Neuronal stem cell (in vitro differentiated cells): Measurements from ENCODE around the gene JPH3.

ENCODE experiments used
- DNase-seq: peaks from one replicate; pipeline ENCODE4 v3.0.0-alpha.2; 2013; ENCODE audit warnings: low spot score
- H2AFZ ChIP-seq: one replicate; pipeline ENCODE4 v1.6.1; 2013; ENCODE audit warnings: mild to moderate bottlenecking, low read length, inconsistent platforms
- H2AK5ac ChIP-seq: 2 replicates; pipeline ENCODE4 v1.6.1; 2013; ENCODE audit warnings: low read depth, mild to moderate bottlenecking, inconsistent platforms, low read length, moderate library complexity, mixed read lengths
- H2BK120ac ChIP-seq: 2 replicates; pipeline ENCODE4 v1.6.1; 2013; ENCODE audit warnings: low read depth, mild to moderate bottlenecking, inconsistent platforms, low read length, moderate library complexity, mixed read lengths
- H2BK12ac ChIP-seq: one replicate; pipeline ENCODE4 v1.6.1; 2013; ENCODE audit warnings: low read length, inconsistent platforms
- H2BK15ac ChIP-seq: 2 replicates; pipeline ENCODE4 v1.6.1; 2013; ENCODE audit warnings: mild to moderate bottlenecking, low read length, inconsistent platforms, mixed read lengths
- H2BK5ac ChIP-seq: one replicate; pipeline ENCODE4 v1.6.1; 2013; ENCODE audit warnings: inconsistent platforms, mild to moderate bottlenecking, low read length, moderate library complexity
- H3K14ac ChIP-seq: one replicate; pipeline ENCODE4 v1.6.1; 2013; ENCODE audit warnings: low read length, inconsistent platforms
- H3K18ac ChIP-seq: 2 replicates; pipeline ENCODE4 v1.6.1; 2013; ENCODE audit warnings: low read length, inconsistent platforms
- H3K23ac ChIP-seq: 2 replicates; pipeline ENCODE4 v1.6.1; 2013; ENCODE audit warnings: low read depth, mild to moderate bottlenecking, mixed read lengths, low read length, inconsistent platforms; ENCODE audit not compliant: poor library complexity
- H3K27ac ChIP-seq: replicated peaks from 3 replicates; pipeline ENCODE4 v1.5.1; 2013; ENCODE audit warnings: low read length, inconsistent platforms
- H3K27me3 ChIP-seq, 3 experiments: 2 replicates each; pipeline ENCODE4 v1.6.1; 2013; ENCODE audit warnings: low read length in 3 of 3, mild to moderate bottlenecking in 2 of 3, inconsistent platforms in 1 of 3, low read depth in 1 of 3, mixed read lengths in 1 of 3, moderate library complexity in 1 of 3; ENCODE audit not compliant: control insufficient read depth in 3 of 3, insufficient read depth in 3 of 3
- H3K36me3 ChIP-seq, 2 donors: replicated peaks in 1 of 2; 2 replicates each; pipeline ENCODE4 v1.6.1; 2013; ENCODE audit warnings: low read length in 2 of 2; ENCODE audit not compliant: control insufficient read depth in 2 of 2, insufficient read depth in 2 of 2
- H3K4ac ChIP-seq: 2 replicates; pipeline ENCODE4 v1.6.1; 2013; ENCODE audit warnings: inconsistent platforms, mild to moderate bottlenecking, low read length, moderate library complexity
- H3K4me1 ChIP-seq, 2 donors: 1 replicate in 1 of 2; 2 replicates in 1 of 2; pipeline ENCODE4 v1.6.1; 2013; ENCODE audit warnings: low read length in 2 of 2, low read depth in 1 of 2; ENCODE audit not compliant: control insufficient read depth in 2 of 2, insufficient read depth in 1 of 2
- H3K4me2 ChIP-seq: one replicate; pipeline ENCODE4 v1.6.1; 2013; ENCODE audit warnings: mild to moderate bottlenecking, low read length, inconsistent platforms; ENCODE audit not compliant: insufficient read depth, poor library complexity, severe bottlenecking
- H3K4me3 ChIP-seq, 2 donors: 2 replicates each; pipeline ENCODE4 v1.5.1; 2013; ENCODE audit warnings: low read length in 2 of 2, mild to moderate bottlenecking in 2 of 2, inconsistent platforms in 1 of 2, moderate library complexity in 1 of 2
- H3K79me1 ChIP-seq: one replicate; pipeline ENCODE4 v1.6.1; 2013; ENCODE audit warnings: low read depth, mild to moderate bottlenecking, inconsistent platforms, low read length, moderate library complexity
- H3K9ac ChIP-seq: one replicate; pipeline ENCODE4 v1.6.1; 2013; ENCODE audit warnings: mild to moderate bottlenecking, low read depth, low read length, inconsistent platforms; ENCODE audit not compliant: poor library complexity
- H3K9me3 ChIP-seq, 2 donors: replicated peaks in 1 of 2; 2 replicates each; pipeline versions ENCODE3 to v1.6.1; 2013; ENCODE audit warnings: low read length in 2 of 2, mild to moderate bottlenecking in 2 of 2, inconsistent platforms in 1 of 2, low read depth in 1 of 2, mixed read lengths in 1 of 2, moderate library complexity in 1 of 2; ENCODE audit not compliant: control insufficient read depth in 2 of 2, insufficient read depth in 1 of 2
- H4K8ac ChIP-seq: one replicate; pipeline ENCODE4 v1.6.1; 2013; ENCODE audit warnings: low read depth, mild to moderate bottlenecking, inconsistent platforms, low read length, moderate library complexity
- H4K91ac ChIP-seq: one replicate; pipeline ENCODE4 v1.6.1; 2013; ENCODE audit warnings: low read length, low read depth, mild to moderate bottlenecking, inconsistent platforms; ENCODE audit not compliant: poor library complexity
- WGBS, 2 donors: extraction: QIAGEN DNeasy Blood & Tissue Kit; methylation state at CpG; one replicate each; pipeline ENCODE4 v1.1.7; 2013; ENCODE audit warnings: missing lambda C conversion rate in 2 of 2, mixed read lengths in 1 of 2; ENCODE audit not compliant: insufficient read length in 2 of 2, insufficient replicate concordance in 1 of 2; ENCODE audit errors: extremely low coverage in 2 of 2; 5-methylcytosine and 5-hydroxymethylcytosine counted together

Gene JPH3

GRCh38 chr16:87692176-87692575, 89.9 kb downstream of the JPH3 start:
- no CpG with 5 or more reads among the region's 7 CpGs for WGBS, 2 donors
- Histone ChIP-seq H3K79me1 (peaks cover 3% of the 10 kb centered on the region), H2BK15ac (no peak overlapping the region), H2BK120ac (no peak overlapping the region), H3K18ac (peak overlapping the region; percentile 36), H2AK5ac (no peak overlapping the region), H3K4me3 (no peak overlapping the region), H3K27me3 (no peaks in the 10 kb centered on the region), H3K4ac (no peak overlapping the region), H3K36me3 (peaks cover 20 to 35% of the 10 kb centered on the region in 2 donors), H3K23ac (no peak overlapping the region), H3K14ac (peak overlapping the region; percentile 63), H2BK5ac (no peak overlapping the region), H3K9ac (peak overlapping the region; percentile 51), H3K9me3 (no peaks in the 10 kb centered on the region), H3K27ac (no peak overlapping the region), H3K4me1 (no peaks in the 10 kb centered on the region), H4K91ac (no peak overlapping the region), H2AFZ (no peak overlapping the region), H4K8ac (no peak overlapping the region), H3K4me2 (no peak overlapping the region), H2BK12ac (no peak overlapping the region)
- DNase-seq, result no peak

GRCh38 chr16:87692756-87693155, 90.4 kb downstream of the JPH3 start:
- WGBS, 2 donors, result no CpG with 5 or more reads among the region's 12 CpGs

DNA sequence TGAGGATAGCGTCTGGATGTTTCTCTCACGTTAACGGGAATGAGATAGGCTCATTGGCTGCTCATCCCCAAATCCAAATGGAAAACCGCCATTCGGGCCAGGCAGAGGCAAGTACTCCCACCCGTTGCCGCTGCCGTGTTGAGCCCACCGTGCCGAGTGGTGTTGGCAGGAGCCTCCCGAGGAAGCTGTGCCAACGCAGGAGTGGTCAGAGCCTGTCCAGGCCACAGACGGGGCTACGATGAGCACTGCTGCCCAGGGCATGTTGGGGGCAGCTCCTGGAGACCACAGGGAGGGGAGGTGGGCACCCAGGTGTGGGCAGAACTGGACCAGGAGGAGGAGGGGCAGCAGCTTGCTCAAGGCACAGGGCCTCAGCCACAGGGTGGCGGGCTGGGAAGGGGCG, 91.5 kb downstream of the JPH3 start:
- no peak overlapping the region for H4K91ac ChIP-seq

More at GRCh38 chr16:87692756-87693155, 90.4 kb downstream of the JPH3 start:
- Histone ChIP-seq H2BK12ac (no peak overlapping the region), H3K27me3 (no peaks in the 10 kb centered on the region), H2BK15ac (no peak overlapping the region), H3K14ac (peak overlapping the region; percentile 71), H4K8ac (no peak overlapping the region), H2BK120ac (no peak overlapping the region), H3K4me3 (no peak overlapping the region), H3K4me1 (no peaks in the 10 kb centered on the region), H4K91ac (no peak overlapping the region), H3K9ac (peak overlapping the region; percentile 70), H3K18ac (peak overlapping the region; percentile 57), H3K4ac (no peak overlapping the region), H3K23ac (peak overlapping the region; percentile 65), H3K27ac (no peak overlapping the region), H3K4me2 (no peak overlapping the region), H3K9me3 (no peaks in the 10 kb centered on the region), H2AFZ (no peak overlapping the region), H2AK5ac (no peak overlapping the region), H3K79me1 (peaks cover 3% of the 10 kb centered on the region), H2BK5ac (no peak overlapping the region), H3K36me3 (peaks cover 20 to 41% of the 10 kb centered on the region in 2 donors)
- DNase-seq, result no peak

GRCh38 chr16:87694441-87695125, 92.3 kb downstream of the JPH3 start:
- H3K4ac ChIP-seq, result no peak overlapping the region
- H3K14ac ChIP-seq, result no peak overlapping the region
- no peak overlapping the region for H4K8ac ChIP-seq
- H3K9ac ChIP-seq, result no peak overlapping the region
- peak overlapping the region; percentile 93 for H3K23ac ChIP-seq
- H3K79me1 ChIP-seq, result peaks cover 3% of the 10 kb centered on the region
- H3K27me3 ChIP-seq, result no peaks in the 10 kb centered on the region
- H3K27ac ChIP-seq, result no peak overlapping the region
- H2AFZ ChIP-seq, result no peak overlapping the region
- no peak overlapping the region for H3K4me3 ChIP-seq
- no CpG with 5 or more reads among the region's 20 CpGs for WGBS, 2 donors
- H2AK5ac ChIP-seq, result no peak overlapping the region
- H3K36me3 ChIP-seq, result peaks cover 22 to 52% of the 10 kb centered on the region in 2 donors
- H2BK15ac ChIP-seq, result no peak overlapping the region
- H3K18ac ChIP-seq, result no peak overlapping the region
- H2BK5ac ChIP-seq, result no peak overlapping the region
- H3K9me3 ChIP-seq, result no peaks in the 10 kb centered on the region
- H2BK120ac ChIP-seq, result no peak overlapping the region
- no peaks in the 10 kb centered on the region for H3K4me1 ChIP-seq
- H3K4me2 ChIP-seq, result no peak overlapping the region
- no peak overlapping the region for H2BK12ac ChIP-seq
- no peak for DNase-seq
- no peak overlapping the region for H4K91ac ChIP-seq

More for the DNA sequence above, 91.5 kb downstream of the JPH3 start:
- H4K8ac ChIP-seq, result no peak overlapping the region
- no peak overlapping the region for H2BK12ac ChIP-seq
- H2AK5ac ChIP-seq, result no peak overlapping the region
- DNase-seq, result no peak
- no peaks in the 10 kb centered on the region for H3K4me1 ChIP-seq
- no peak overlapping the region for H3K4me2 ChIP-seq
- no peak overlapping the region for H3K4ac ChIP-seq
- no peaks in the 10 kb centered on the region for H3K9me3 ChIP-seq
- H3K18ac ChIP-seq, result peak overlapping the region; percentile 35
- H3K14ac ChIP-seq, result peak overlapping the region; percentile 56
- peak overlapping the region; percentile 93 for H3K23ac ChIP-seq
- peaks cover 22 to 51% of the 10 kb centered on the region in 2 donors for H3K36me3 ChIP-seq
- H2BK120ac ChIP-seq, result no peak overlapping the region
- H2BK5ac ChIP-seq, result no peak overlapping the region
- H3K27ac ChIP-seq, result no peak overlapping the region
- H3K79me1 ChIP-seq, result peaks cover 3% of the 10 kb centered on the region
- no peak overlapping the region for H2AFZ ChIP-seq
- H3K9ac ChIP-seq, result no peak overlapping the region
- no CpG with 5 or more reads among the region's 16 CpGs for WGBS, 2 donors
- H2BK15ac ChIP-seq, result no peak overlapping the region
- no peaks in the 10 kb centered on the region for H3K27me3 ChIP-seq
- H3K4me3 ChIP-seq, result no peak overlapping the region
